Measurements from ENCODE around the gene DHX38.
"Not testable (repeated sequence)": the region's sequence is repeated elsewhere in the genome, so short reads cannot be mapped to it uniquely, and the experiment has no call there.

Gene DHX38

DNA sequence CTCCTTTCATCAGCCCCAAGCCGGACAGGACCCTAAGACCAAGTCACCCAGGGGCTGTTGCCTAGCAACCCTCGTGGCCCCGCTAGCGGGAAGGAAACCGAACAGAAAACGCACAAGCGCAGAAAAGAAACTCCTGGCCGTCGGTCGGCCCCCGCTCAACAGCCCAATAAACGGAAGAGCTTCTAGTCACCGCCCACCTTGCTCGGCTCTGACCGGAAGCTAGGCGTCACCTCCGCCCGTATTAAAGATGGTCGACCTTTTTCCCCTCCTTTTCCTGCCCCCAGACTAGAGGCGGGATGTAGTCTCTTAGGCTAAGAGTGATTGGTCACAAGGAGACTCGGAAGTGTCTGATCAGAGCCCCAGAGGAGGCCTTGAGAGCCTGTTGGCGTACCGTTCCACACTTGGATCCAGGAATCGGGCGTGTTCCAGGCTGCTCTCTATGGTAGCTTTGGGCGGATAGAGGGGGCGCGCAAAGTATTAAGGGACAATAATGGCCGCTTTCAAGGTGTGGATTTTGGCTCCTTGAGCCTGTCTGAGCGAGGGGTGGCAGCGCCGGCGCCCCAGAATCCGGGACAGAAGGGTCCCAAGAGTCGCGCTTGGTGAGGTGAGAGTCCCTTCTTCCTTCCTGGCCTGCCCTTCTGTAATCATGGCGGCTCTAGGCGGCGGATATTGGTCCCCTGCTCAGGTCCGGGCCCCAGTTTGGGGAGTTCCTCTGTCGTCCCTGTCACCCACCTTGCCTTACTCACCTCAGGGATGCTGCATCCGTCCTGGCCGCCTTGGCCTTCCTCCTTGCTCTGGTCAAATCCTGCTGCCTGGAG, at the start of gene DHX38, which contains the start of gene TXNL4B:
DHX38 (plus strand) TSS at position 400 of the 818 bp plus-strand sequence. CDS start 2,311 bp downstream, outside the sequence.
TXNL4B (minus strand) TSS at position 173 of the 818 bp plus-strand sequence. CDS start 2,871 bp downstream, outside the sequence.
- Mint-ChIP-seq H3K4me3 (peak within 1 kb of the TSS; percentile 96), H3K4me1 (ENCODE audit: low read depth) (peaks cover 42% of the 10 kb centered on the region), H3K9me3 (no peaks in the 10 kb centered on the region)

DNA sequence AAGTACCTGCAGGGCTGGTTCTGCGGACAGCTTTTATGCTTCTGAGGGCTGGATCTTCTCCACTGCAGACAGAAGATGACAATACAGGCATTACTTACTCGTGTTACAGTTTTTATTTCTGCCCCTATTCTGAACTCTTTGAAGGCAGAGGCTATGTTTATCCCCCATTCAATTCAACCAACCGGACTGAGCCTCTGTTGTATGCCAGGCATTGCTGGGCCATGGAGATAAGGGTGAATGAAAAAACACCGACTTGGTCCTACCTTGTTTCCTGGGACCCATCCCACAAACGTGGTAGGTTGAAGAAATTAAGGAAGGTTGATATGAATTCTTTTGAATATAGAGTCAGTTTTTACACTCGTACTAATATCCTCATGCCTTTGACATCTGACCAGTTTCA, 49.4 kb upstream of the DHX38 start:
- H3K27me3 Mint-ChIP-seq = no peaks in the 10 kb centered on the region
- H3K9me3 Mint-ChIP-seq = peaks cover 6% of the 10 kb centered on the region
- H3K27ac Mint-ChIP-seq = no peak overlapping the region
- H3K4me3 Mint-ChIP-seq = no peak overlapping the region
- peaks cover 26% of the 10 kb centered on the region for H3K36me3 Mint-ChIP-seq (ENCODE audit: low read depth)
- no peaks in the 10 kb centered on the region for H3K4me1 Mint-ChIP-seq (ENCODE audit: low read depth)

More for the DNA sequence above, at the start of gene DHX38, which contains the start of gene TXNL4B:
- Mint-ChIP-seq H3K36me3 (ENCODE audit: low read depth) (peaks cover 48% of the 10 kb centered on the region), H3K27ac (peak within 1 kb of the TSS; percentile 91), H3K27me3 (no peaks in the 10 kb centered on the region)

DNA sequence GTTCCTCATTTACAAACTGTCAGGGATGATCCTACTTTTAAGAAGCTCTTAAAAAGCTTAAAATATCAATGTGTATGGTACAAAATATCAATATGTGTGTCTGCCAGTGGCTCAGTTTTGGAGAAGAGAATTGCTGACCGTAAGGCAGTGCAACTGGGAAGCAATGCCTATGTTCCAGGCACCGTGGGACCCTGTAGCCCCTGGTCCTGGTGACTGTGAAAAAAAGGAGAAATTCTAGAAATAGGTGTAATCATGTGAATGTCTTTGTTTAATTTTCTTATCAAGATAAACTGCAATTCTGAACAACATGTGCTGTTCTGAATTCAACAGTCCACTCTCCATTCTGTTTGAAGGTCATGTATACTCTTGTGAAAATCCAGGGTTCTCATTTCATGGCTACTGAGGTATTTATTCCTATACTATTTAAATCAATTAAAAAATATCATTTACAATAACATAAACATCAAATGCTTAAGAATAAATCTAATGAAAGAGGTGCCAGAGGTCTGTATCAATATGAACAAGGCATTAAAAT, 48.8 kb upstream of the DHX38 start:
- Mint-ChIP-seq H3K9me3 (peaks cover 10% of the 10 kb centered on the region), H3K4me3 (no peak overlapping the region), H3K4me1 (ENCODE audit: low read depth) (no peaks in the 10 kb centered on the region), H3K27me3 (no peaks in the 10 kb centered on the region), H3K36me3 (ENCODE audit: low read depth) (peaks cover 27% of the 10 kb centered on the region), H3K27ac (no peak overlapping the region)

DNA sequence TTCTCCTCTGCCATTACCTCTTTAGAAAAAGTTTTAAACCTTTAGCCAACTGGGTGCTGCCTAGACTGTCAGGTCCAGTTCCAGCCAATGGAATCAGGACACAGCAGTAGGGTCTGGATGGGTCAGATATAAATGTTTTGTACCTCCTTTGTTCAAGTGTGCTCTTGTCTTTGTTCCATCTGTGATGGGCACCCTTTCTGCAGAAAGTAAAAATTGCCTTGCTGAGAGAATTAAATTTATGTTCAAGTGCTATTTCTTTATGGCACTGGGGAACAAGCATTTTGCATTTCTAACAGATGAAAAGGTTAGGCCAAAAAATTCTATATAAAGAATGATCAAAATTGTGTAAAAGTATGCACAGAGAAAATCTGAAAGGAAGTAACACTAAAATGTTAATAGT, 44.5 kb upstream of the DHX38 start:
- no peak overlapping the region for H3K27ac Mint-ChIP-seq
- peaks cover 13% of the 10 kb centered on the region for H3K9me3 Mint-ChIP-seq
- H3K4me1 Mint-ChIP-seq (ENCODE audit: low read depth) = no peaks in the 10 kb centered on the region
- peaks cover 4% of the 10 kb centered on the region for H3K36me3 Mint-ChIP-seq (ENCODE audit: low read depth)
- H3K4me3 Mint-ChIP-seq = no peak overlapping the region
- no peaks in the 10 kb centered on the region for H3K27me3 Mint-ChIP-seq

DNA sequence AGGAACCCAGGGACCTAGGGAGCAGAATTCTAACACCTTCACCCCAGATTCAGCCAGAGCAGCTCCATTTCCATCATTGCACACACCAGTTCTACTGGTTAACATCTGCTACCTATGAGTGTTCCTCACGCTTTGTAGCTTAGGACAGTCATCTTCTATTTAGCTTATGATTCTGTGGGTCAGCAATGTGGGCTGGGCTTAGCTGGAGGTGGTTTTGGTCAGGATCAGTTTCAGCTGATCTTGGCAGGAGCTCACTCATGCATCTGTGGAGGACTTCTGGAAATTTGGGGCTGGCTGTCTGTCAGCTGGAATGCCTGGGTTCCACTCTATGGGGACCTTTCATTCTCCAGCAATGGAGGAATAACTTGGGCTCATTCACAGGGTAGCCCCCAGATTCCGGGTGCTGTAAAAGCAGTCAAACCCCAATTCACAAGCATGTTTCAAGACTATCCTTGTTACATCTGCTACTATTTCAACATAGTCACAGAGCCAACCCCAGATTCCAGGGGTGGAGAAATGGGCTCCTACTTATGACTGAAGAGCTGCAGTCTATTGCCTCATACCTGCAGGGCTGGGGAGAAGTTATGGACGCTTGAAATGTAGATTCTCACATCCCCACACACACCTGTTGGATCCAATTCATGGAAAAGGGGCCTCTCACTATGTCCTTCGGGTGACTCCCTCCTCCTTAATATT, 42.7 kb upstream of the DHX38 start:
- Mint-ChIP-seq H3K4me1 (ENCODE audit: low read depth) (no peaks in the 10 kb centered on the region), H3K27ac (no peak overlapping the region), H3K36me3 (ENCODE audit: low read depth) (peaks cover 4% of the 10 kb centered on the region), H3K9me3 (peaks cover 13% of the 10 kb centered on the region), H3K27me3 (no peaks in the 10 kb centered on the region), H3K4me3 (no peak overlapping the region)

DNA sequence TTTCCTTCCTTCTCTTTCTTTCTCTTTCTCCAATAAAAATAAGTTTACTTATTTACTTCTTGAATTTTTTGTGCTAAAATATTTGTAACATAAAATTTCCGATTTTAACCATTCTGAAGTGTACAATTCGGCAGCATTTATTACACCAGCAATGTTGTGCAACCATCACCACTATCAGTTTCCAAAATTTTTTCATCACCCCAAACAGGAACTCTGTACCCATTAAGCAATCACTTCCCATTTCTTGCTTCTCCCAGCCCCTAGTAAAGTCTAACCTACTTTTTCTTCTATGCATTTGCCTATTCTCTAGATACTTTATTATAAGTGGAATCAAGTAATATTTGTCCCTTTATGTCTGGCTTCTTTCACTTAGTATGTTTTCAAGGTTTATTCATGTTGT, 41.8 kb upstream of the DHX38 start:
- H3K9me3 Mint-ChIP-seq = peaks cover 13% of the 10 kb centered on the region
- H3K4me3 Mint-ChIP-seq = no peak overlapping the region
- peaks cover 4% of the 10 kb centered on the region for H3K36me3 Mint-ChIP-seq (ENCODE audit: low read depth)
- H3K27me3 Mint-ChIP-seq = no peaks in the 10 kb centered on the region
- no peak overlapping the region for H3K27ac Mint-ChIP-seq
- H3K4me1 Mint-ChIP-seq (ENCODE audit: low read depth) = no peaks in the 10 kb centered on the region

DNA sequence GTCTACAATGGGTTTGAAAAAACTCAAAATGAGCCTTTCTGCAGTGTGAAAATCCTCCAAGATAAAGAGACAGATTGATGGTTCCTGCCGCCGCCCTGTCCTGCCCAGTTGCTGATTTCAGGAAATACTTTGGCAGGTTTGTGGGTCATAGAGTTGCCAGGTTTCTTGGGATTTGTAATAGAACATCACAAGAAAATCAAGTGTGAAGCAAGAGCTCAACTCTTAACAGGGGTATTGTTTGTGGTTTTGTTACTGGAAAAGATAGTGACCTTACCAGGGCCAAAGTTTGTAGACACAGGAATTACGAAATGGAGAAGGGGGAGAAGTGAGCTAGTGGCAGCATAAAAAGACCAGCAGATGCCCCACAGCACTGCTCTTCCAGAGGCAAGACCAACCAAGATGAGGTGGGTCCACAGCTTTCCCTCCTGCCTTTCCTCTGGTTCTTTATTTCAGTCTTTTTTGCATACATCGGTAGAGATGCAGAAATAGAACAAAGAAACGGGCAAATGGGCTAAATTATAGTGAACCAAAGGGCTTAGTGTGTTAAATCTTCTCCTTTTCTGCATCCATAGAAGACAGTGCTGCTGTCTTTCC, 39.3 kb upstream of the DHX38 start, which contains the start of gene HP:
HP (plus strand) TSS at position 252 of the 594 bp plus-strand sequence; CDS start at position 400, 148 bp downstream.
- H3K27ac Mint-ChIP-seq; H3K36me3 Mint-ChIP-seq (ENCODE audit: low read depth); H3K4me1 Mint-ChIP-seq (ENCODE audit: low read depth); H3K4me3 Mint-ChIP-seq; H3K9me3 Mint-ChIP-seq; H3K27me3 Mint-ChIP-seq: not testable (repeated sequence)

DNA sequence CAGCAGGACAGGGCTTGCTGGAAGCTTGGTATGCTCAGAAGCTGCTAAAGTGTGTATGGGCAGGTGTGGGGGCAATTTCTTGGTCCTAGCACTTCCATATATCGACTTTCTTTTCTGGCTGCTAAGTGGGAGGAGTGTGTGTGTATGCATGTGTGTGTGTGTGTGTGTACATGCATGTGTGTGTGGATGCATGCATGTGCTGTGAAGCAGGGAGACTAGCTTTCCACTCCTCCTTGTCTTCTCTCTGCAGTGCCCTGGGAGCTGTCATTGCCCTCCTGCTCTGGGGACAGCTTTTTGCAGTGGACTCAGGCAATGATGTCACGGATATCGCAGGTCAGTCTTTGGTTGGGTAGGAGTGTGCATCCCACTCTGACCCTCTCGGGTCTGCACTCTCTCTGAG, 37.7 kb upstream of the DHX38 start:
- no peak overlapping the region for H3K27ac Mint-ChIP-seq
- no peaks in the 10 kb centered on the region for H3K36me3 Mint-ChIP-seq (ENCODE audit: low read depth)
- no peaks in the 10 kb centered on the region for H3K4me1 Mint-ChIP-seq (ENCODE audit: low read depth)
- H3K9me3 Mint-ChIP-seq = no peaks in the 10 kb centered on the region
- no peak overlapping the region for H3K4me3 Mint-ChIP-seq
- H3K27me3 Mint-ChIP-seq = no peaks in the 10 kb centered on the region

DNA sequence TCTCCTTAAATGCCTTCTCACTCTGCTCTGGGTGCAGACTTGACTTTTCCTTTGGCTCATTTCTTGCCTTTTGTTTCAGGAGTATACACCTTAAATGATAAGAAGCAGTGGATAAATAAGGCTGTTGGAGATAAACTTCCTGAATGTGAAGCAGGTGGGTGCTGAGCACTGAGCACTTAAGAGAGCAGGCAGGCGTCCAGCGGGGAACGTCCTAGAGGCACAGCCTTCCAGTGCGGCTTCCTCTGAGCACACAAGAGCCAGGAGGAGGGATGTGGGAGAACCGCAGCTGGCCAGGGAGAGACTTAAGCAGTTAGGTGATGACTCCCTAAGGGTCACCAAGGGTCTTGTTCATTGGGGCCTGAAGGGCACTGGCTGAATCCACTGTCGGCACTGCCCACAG, 36.3 kb upstream of the DHX38 start:
- not testable (repeated sequence) for H3K9me3 Mint-ChIP-seq; H3K36me3 Mint-ChIP-seq (ENCODE audit: low read depth); H3K27me3 Mint-ChIP-seq; H3K4me3 Mint-ChIP-seq; H3K4me1 Mint-ChIP-seq (ENCODE audit: low read depth); H3K27ac Mint-ChIP-seq

DNA sequence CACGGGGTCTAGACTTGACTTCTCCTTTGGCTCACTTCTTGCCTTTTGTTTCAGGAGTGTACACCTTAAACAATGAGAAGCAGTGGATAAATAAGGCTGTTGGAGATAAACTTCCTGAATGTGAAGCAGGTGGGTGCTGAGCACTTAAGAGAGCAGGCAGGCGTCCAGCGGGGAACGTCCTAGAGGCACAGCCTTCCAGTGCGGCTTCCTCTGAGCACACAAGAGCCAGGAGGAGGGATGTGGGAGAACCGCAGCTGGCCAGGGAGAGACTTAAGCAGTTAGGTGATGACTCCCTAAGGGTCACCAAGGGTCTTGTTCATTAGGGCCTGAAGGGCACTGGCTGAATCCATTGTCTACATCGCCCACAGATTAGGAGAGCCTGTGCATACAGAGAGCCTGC, 34.6 kb upstream of the DHX38 start:
- H3K4me3 Mint-ChIP-seq; H3K27me3 Mint-ChIP-seq; H3K4me1 Mint-ChIP-seq (ENCODE audit: low read depth); H3K27ac Mint-ChIP-seq; H3K9me3 Mint-ChIP-seq; H3K36me3 Mint-ChIP-seq (ENCODE audit: low read depth): not testable (repeated sequence)

DNA sequence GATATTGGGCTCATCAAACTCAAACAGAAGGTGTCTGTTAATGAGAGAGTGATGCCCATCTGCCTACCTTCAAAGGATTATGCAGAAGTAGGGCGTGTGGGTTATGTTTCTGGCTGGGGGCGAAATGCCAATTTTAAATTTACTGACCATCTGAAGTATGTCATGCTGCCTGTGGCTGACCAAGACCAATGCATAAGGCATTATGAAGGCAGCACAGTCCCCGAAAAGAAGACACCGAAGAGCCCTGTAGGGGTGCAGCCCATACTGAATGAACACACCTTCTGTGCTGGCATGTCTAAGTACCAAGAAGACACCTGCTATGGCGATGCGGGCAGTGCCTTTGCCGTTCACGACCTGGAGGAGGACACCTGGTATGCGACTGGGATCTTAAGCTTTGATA, 33.2 kb upstream of the DHX38 start:
- Mint-ChIP-seq H3K27ac (no peak overlapping the region), H3K4me1 (ENCODE audit: low read depth) (no peaks in the 10 kb centered on the region), H3K36me3 (ENCODE audit: low read depth) (no peaks in the 10 kb centered on the region), H3K4me3 (no peak overlapping the region), H3K27me3 (no peaks in the 10 kb centered on the region), H3K9me3 (no peaks in the 10 kb centered on the region)

DNA sequence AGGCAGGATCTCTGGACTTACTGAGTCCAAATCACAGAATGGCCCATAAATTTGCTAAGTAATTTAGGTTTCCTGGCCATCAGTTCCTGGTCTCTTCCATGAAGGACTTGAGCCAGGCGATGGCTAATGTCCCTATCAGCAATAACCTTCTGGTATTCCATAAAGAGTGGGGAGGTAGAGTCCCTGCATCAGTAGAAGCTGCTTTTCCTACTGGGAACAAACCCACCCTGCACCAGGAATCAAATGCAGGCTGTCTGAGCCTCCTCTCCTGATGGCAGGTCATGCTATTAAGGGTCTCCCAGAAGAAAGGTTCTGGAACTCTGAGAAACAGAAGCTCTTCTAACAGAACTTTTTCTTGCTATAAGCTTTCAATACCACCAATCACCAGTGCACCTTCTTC, 32.1 kb upstream of the DHX38 start:
- no peaks in the 10 kb centered on the region for H3K9me3 Mint-ChIP-seq
- no peak overlapping the region for H3K4me3 Mint-ChIP-seq
- H3K4me1 Mint-ChIP-seq (ENCODE audit: low read depth) = no peaks in the 10 kb centered on the region
- H3K27me3 Mint-ChIP-seq = no peaks in the 10 kb centered on the region
- no peak overlapping the region for H3K27ac Mint-ChIP-seq
- no peaks in the 10 kb centered on the region for H3K36me3 Mint-ChIP-seq (ENCODE audit: low read depth)

DNA sequence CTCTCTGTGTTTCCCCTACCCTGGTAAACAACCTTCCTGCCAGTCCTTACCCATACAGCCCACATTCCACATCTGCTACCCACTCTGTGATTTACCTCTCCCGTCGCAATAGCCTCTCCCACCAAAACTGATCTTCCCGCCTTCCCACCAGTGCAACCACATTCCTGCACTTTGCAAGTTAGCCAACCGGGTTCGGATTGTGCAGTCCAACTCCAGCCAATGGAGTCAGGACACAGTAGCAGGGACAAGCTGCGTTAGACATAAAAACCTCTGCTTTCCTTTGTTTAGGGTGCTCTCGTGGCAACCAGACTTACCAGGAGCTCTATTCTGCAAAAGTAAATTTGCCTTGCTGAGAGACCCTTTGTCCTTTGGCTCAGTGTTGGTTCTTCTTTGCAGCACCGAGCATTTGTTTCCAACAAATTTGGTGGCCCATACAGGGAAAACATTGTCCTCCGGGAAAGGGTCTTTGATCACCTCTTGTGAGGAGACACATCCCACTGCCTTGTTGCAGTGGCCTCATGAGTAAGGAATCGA, 29.2 kb upstream of the DHX38 start:
- no peaks in the 10 kb centered on the region for H3K4me1 Mint-ChIP-seq (ENCODE audit: low read depth)
- H3K27ac Mint-ChIP-seq = no peak overlapping the region
- no peaks in the 10 kb centered on the region for H3K36me3 Mint-ChIP-seq (ENCODE audit: low read depth)

DNA sequence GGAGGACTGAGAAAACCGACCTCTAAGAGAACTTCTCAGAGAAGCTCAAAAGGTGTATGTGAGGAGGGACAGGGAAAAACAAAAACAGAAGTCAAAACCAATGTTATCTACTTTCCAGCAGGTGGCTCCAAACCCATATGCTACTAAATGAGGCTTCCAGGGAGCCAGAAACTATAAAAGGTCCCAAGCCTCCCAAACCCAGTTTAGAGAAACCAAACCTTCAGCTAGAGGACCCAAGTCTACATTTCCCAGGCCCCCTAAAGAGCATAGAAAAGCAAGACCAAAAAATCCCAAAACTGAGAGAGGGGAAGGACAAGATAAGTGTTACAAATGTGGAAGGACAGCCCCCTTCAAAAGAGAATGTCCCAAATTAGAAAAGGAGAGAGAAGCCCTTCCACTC, 26.9 kb upstream of the DHX38 start:
- Mint-ChIP-seq H3K4me1 (ENCODE audit: low read depth) (no peaks in the 10 kb centered on the region), H3K9me3 (no peaks in the 10 kb centered on the region), H3K4me3 (no peak overlapping the region), H3K36me3 (ENCODE audit: low read depth) (no peaks in the 10 kb centered on the region), H3K27me3 (no peaks in the 10 kb centered on the region), H3K27ac (no peak overlapping the region)

More for the DNA sequence above, 29.2 kb upstream of the DHX38 start:
- H3K4me3 Mint-ChIP-seq = no peak overlapping the region
- H3K9me3 Mint-ChIP-seq = no peaks in the 10 kb centered on the region
- no peaks in the 10 kb centered on the region for H3K27me3 Mint-ChIP-seq

DNA sequence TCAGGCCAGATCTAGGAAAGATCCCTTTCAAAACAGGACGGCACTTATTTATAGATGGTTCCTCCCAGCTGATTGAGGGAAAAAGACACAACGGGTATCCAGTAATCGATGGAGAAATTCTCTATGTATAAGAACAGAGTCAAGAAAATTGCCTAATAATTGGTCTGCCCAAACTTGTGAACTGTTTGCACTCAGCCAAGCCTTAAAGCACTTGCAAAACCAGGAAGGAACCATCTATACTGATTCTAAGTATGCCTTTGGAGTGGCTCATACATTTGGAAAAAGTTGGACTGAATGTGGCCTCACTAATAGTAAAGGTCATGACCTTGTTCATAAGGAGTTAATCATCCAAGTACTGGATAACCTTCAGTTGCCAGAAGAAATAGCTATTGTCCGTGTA, 24.7 kb upstream of the DHX38 start:
- Mint-ChIP-seq H3K4me3 (no peak overlapping the region), H3K27me3 (no peaks in the 10 kb centered on the region), H3K9me3 (no peaks in the 10 kb centered on the region), H3K4me1 (ENCODE audit: low read depth) (no peaks in the 10 kb centered on the region), H3K36me3 (ENCODE audit: low read depth) (no peaks in the 10 kb centered on the region), H3K27ac (no peak overlapping the region)
